ENCODE measurements around the gene THSD4. TPM values are rescaled to one million over a fixed set of nuclear protein-coding genes. Genes with fewer than 3 reads are reported as not detected.

THSD4 gene
- total RNA-seq, 1 experiment from 2014 or later: 19.5 TPM

DNA sequence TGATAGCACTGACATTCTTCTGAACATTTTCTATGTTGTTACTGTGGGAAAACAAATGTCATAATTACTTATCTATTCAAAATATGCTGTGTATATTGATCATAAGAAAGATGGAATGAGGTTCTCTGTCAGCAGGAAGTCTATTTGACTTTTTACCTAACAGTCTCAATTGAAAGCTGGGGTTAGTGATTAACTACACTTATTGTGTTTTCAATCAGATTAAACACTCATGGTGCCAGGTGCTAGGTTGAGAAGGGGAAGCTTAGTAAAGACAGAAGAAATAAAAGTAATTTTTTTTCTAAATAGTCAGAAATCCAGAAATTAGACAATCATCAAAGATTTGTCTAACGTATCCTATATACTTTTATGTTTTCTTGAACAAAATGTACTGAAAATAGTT is 414.1 kb downstream of the THSD4 start:
- peak; percentile 42 for DNase-seq (ENCODE audit: low spot score)

- DNase-seq (ENCODE audit: low spot score): no peak
Observed at GRCh38 chr15:71530116-71530515, 414.8 kb downstream of the THSD4 start.

DNA sequence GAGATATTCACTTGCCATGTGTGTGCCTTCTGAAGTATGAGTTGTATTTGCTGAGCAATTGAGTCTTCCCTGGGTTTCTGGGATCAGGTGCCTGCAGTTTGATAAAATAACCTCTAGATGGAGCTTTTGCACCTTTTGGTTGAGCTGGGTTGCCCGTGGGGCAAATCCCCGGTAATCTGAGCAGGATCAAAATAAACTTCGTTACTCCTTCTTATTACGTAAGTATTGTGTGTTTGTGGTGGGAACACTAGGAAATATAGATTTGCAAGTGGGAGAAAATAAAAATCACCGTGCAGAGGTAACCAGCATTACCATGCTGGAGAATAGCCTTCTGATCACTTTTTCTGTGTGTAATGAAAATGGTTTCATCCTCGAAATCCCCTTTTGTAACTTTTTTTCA is 417.7 kb downstream of the THSD4 start:
- peak; percentile 46 for DNase-seq (ENCODE audit: low spot score)

DNA sequence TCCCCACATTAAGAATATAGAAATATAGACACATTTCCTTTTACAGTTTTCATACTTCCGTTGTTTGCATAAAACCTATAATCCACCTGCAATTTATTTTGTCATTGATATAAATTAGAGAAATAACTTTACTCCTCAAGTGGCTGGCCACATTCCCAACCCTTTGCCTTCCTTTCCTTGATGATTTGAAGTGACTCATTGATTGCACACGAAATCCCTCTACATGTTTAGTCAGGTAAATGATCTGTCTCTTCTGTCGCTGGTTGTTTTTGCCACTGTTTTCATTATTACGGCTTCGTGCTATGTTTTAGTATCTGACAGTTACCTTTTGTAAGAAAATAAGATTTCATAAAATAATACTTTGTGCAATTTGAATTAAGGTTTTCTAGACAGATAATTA is 422.9 kb downstream of the THSD4 start:
- no peak for DNase-seq (ENCODE audit: low spot score)

DNA sequence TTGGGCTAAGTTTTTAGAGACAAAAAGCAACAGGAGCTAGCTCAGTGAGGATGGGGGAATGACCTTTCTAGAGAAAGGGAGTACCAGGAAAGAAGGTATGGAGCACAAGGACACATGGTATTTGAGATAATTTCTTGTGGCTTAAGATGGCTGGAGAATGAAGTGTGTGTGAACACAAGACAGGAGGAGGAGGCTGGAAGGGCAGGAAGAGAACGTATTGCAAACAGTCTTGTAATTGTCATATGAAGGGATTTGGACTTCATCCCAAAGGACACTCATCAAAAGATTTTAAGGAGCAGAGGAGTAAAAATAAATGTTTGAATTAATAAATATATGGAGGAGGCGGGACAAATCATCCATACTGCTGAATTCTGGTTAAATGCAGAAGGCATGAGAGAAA is 426.5 kb downstream of the THSD4 start:
- DNase-seq (ENCODE audit: low spot score): no peak

DNA sequence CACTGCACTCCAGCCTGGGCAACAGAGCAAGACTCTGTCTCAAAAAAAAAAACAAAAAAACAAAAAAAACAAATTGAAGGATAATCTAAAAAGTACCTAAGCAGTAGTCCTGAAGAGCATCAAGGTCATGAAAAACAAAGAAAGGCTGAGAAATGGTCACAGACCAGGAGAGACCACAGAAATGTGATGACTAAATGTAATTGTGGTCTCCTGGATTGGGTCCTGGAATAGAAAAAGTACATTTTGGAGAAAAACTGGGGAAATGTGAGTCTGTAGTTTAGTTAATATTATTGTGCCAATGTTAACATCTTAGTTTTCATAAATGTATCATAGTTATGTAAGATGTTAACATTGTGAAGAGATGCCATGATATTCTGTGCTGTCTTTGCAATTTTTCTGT is 427.6 kb downstream of the THSD4 start:
- no peak for DNase-seq (ENCODE audit: low spot score)

DNA sequence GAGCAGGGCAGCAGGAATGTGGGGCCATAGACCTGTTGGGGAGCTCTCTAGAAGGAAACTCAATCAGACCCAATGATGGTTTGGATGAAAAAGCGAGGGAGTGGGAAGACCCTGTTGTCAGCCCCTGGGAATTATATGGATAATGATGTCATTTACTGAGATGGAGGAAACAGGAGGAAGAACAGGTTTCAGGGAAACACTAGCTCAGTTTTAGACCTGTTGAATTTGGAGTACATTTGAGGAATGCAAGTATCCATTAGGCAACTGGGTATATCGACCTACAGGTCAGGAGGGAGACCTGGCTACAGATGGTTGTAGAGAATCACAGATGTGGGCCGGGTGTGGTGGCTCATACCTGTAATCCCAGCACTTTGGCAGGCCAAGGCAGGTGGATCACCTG is 428.1 kb downstream of the THSD4 start:
- no peak for DNase-seq (ENCODE audit: low spot score)

DNA sequence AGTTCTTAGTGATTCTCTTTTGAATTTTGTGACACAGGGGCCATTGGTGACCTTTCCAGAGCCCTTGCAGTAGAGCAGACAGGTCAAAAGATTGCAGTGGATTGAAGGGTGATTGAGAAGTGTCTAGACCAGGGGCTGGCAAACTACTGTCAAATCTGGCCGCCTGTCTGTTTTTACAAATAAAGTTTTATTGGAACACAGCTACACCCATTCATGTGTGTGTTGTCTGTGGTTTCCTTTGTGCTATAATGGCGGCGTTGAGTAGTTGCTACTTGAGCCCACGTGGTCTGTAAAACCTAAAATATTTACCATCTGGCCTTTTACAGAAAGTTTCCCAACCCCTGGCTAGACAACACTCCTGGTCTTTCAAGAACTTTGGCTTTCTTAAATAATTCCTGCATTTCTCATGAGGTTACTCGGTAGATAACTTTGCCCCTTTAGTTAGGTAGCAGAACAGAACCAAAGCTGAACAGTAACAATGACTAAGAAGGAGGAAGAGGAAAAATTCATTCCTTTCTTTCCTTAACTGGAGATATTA is 430.0 kb downstream of the THSD4 start:
- no peak for DNase-seq (ENCODE audit: low spot score)

- DNase-seq (ENCODE audit: low spot score): no peak
Observed at GRCh38 chr15:71545923-71546322, 430.7 kb downstream of the THSD4 start.

DNA sequence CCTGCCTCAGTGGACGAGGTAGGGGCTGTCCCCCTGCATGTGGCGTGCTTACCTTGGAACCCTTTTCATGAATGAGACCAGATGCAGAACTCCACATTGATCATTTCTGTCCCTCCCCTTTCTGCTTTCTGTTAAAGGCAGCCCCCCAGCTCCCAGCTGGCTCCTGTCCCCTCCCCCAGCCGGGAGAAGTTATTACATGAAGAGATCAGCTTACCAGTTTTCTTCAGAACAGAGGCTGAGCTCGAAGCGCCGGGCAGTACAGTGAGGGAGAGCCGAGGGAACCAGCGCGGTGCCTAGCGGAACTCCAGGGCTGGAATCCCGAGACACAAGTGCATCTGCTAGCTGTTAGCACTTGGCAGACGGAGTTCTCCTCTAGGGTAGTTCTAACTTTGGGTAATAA is 431.7 kb downstream of the THSD4 start:
- no peak for DNase-seq (ENCODE audit: low spot score)

DNA sequence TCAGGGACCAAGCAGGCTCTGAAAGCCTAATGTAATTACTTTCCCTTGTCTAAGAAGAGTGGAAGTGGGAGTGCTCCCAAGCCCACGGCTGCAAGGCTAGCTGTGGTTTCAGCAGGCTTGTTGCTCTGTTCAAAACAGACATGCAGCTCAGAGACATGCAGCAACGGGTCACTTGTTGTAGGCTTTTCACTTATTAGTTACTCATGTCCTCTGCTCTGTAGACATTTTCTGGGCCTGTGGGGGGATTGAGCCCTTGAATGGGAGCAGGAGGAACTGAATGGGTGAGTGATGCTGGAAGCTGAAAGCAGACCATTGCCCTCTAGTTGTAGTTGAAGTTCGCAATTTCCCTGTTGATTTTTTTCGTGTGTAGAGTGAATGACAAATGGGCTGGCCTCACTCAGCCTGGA is 433.1 kb downstream of the THSD4 start:
- DNase-seq (ENCODE audit: low spot score): no peak

GRCh38 chr15:71549091-71549490 is 433.8 kb downstream of the THSD4 start:
- DNase-seq (ENCODE audit: low spot score): no peak

DNA sequence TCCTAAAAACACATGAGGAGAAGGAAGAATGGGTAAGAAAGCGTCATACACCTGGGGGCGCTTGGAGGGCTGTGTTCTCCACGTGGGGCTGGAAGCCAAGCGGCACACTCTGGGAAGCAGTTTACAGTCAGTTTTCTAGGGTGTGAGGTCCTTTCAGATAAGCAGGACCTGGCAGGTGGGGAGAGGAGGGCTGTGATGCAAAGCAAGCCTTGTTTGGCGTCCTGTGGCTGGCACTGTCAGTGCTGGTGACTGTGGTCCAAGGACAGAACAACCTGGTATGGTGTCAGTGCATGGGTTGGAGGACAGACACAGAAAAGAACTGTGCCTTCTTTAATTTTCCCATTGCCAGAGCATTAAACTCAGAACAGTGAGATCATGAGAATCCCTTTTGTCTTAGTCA is 434.4 kb downstream of the THSD4 start:
- no peak for DNase-seq (ENCODE audit: low spot score)

GRCh38 chr15:71551566-71551965 is 436.3 kb downstream of the THSD4 start:
- no peak for DNase-seq (ENCODE audit: low spot score)

- DNase-seq (ENCODE audit: low spot score): no peak
Observed at GRCh38 chr15:71559098-71559497, 443.8 kb downstream of the THSD4 start.

- no peak for DNase-seq (ENCODE audit: low spot score)
Observed at GRCh38 chr15:71559616-71560015, 444.3 kb downstream of the THSD4 start.

DNA sequence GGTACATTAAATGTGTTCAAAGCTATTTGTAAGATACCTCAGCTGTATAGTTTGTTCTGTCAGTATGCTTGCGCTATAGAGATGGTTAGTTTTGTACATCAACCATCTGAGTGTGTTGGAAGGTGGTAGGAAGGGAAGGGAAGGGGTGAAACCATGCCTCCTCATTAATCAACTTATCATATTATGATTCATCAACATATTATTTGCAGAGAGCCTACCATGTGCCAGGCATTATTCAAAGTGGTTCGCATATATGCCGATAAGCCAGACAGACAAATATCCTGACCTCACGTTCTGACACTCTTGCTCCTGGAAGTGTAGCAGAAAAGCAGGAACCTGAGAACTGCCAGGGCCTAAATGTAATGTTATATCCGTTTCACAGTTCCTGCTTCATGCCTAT is 447.0 kb downstream of the THSD4 start:
- DNase-seq (ENCODE audit: low spot score): no peak

GRCh38 chr15:71564217-71564616 is 448.9 kb downstream of the THSD4 start:
- DNase-seq (ENCODE audit: low spot score): no peak

GRCh38 chr15:71565006-71565405 is 449.7 kb downstream of the THSD4 start:
- no peak for DNase-seq (ENCODE audit: low spot score)

- DNase-seq (ENCODE audit: low spot score): no peak
Observed at GRCh38 chr15:71565631-71566160, 450.4 kb downstream of the THSD4 start.

DNA sequence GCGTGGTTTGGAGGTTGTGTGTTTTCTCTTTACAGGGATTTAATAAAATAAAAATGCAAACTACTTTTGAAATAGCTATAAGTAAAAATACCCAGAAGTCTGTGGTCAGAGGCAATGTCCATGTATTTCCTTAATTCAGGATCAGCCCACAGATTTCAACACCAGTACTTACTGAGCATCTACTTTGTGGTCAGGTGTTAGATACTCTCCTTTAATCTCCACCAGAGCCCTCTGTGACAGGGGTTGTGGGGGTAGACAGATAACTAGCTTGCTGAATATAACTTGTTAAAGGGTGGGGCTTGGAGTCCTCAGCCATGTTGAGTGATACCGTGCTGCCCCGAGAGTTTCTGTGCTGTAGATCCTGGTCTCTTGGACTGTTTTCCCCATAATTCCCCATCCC is 451.0 kb downstream of the THSD4 start:
- no peak for DNase-seq (ENCODE audit: low spot score)

- no peak for DNase-seq (ENCODE audit: low spot score)
Observed at GRCh38 chr15:71567173-71567572, 451.9 kb downstream of the THSD4 start.

- no peak for DNase-seq (ENCODE audit: low spot score)
Observed at GRCh38 chr15:71568227-71568626, 453.0 kb downstream of the THSD4 start.

GRCh38 chr15:71570736-71571135 is 455.5 kb downstream of the THSD4 start:
- DNase-seq (ENCODE audit: low spot score): no peak
